GM21619 (cell line): Measurements from ENCODE around the gene TKT.
"Not testable (repeated sequence)": the region's sequence is repeated elsewhere in the genome, so short reads cannot be mapped to it uniquely, and the experiment has no call there.

Experiments used
- ATAC-seq: cut with Tn5 transposase; IDR thresholded peaks from one replicate; pipeline ENCODE4 v1.9.1; 2021; ENCODE audit not compliant: unreplicated experiment

The TKT gene

GRCh38 chr3:53260286-53260785 lies 4.5 kb upstream of the TKT start:
- ATAC-seq: no peak

GRCh38 chr3:53259427-53260259 lies 3.8 kb upstream of the TKT start:
- no peak for ATAC-seq

GRCh38 chr3:53258600-53259426 lies 3.0 kb upstream of the TKT start:
- no peak for ATAC-seq

- ATAC-seq: no peak
Observed at GRCh38 chr3:53257465-53257864, 1.6 kb upstream of the TKT start.

GRCh38 chr3:53256704-53257055 lies 858 bp upstream of the TKT start:
- no peak for ATAC-seq

- peak; percentile 39 for ATAC-seq
Observed at GRCh38 chr3:53255423-53255774, 423 bp downstream of the TKT start.

GRCh38 chr3:53254509-53255422 lies 1.1 kb downstream of the TKT start:
- peak; percentile 53 for ATAC-seq

- ATAC-seq: no peak
Observed at GRCh38 chr3:53253707-53254508, 1.9 kb downstream of the TKT start.

GRCh38 chr3:53252947-53253322 lies 2.9 kb downstream of the TKT start:
- not testable (repeated sequence) for ATAC-seq

- no peak for ATAC-seq
Observed at GRCh38 chr3:53252096-53252946, 3.5 kb downstream of the TKT start.

GRCh38 chr3:53250881-53251605 lies 4.8 kb downstream of the TKT start:
- ATAC-seq: no peak

GRCh38 chr3:53250453-53250852 lies 5.4 kb downstream of the TKT start:
- no peak for ATAC-seq

- ATAC-seq: no peak
Observed at GRCh38 chr3:53248161-53248560, 7.7 kb downstream of the TKT start.

- ATAC-seq: no peak
Observed at GRCh38 chr3:53247619-53248018, 8.2 kb downstream of the TKT start.

- no peak for ATAC-seq
Observed at GRCh38 chr3:53244271-53244670, 11.6 kb downstream of the TKT start.

GRCh38 chr3:53243785-53244184 lies 12.0 kb downstream of the TKT start:
- ATAC-seq: no peak

- no peak for ATAC-seq
Observed at GRCh38 chr3:53243165-53243564, 12.7 kb downstream of the TKT start.

GRCh38 chr3:53242642-53243041 lies 13.2 kb downstream of the TKT start:
- no peak for ATAC-seq

- ATAC-seq: no peak
Observed at GRCh38 chr3:53242155-53242554, 13.7 kb downstream of the TKT start.
